SK-N-SH (cell line): ENCODE results near the gene RELT. TPM values are rescaled to one million over a fixed set of nuclear protein-coding genes. Genes with fewer than 3 reads are reported as not detected.

ENCODE experiments used
- CTCF ChIA-PET: fragments of 300-600, 350-600 bp; formaldehyde crosslinking; extraction: SDS; loops from one replicate; lab custom pipeline; 2021; lab: Yijun Ruan, JAX
- POLR2A ChIA-PET: fragments of 350-600 bp; sonication (Branson Sonifier 250); formaldehyde crosslinking; extraction: SDS; loops from one replicate; lab custom pipeline; 2020; ENCODE audit warnings: antibody characterized with exemption, inconsistent platforms; lab: Yijun Ruan, JAX
- DNase-seq: peaks from one replicate; pipeline ENCODE4 v3.0.0; 2012
- H2AFZ ChIP-seq: fragments of 200-600 bp; sonication (generic); 2 replicates; pipeline ENCODE4 v1.8.1; 2016; ENCODE audit warnings: antibody characterized with exemption, mild to moderate bottlenecking, low read depth
- H3F3A ChIP-seq: fragments of 200-600 bp; sonication (generic); replicated peaks from 2 replicates; pipeline ENCODE3; 2016; ENCODE audit warnings: antibody characterized with exemption, mild to moderate bottlenecking; ENCODE audit not compliant: insufficient read depth
- H3K27ac ChIP-seq, 2 experiments: fragments of 200-500 bp in 1 of 2; fragments of 200-600 bp in 1 of 2; sonication (Bioruptor generic) in 1 of 2; sonication (generic), shearing (Covaris generic) in 1 of 2; 2 replicates each; pipeline versions ENCODE4 v1.5.1 to v1.6.1; 2014 to 2016; ENCODE audit warnings: low read depth in 2 of 2, inconsistent platforms in 1 of 2, low read length in 1 of 2, mild to moderate bottlenecking in 1 of 2, mixed read lengths in 1 of 2
- H3K27me3 ChIP-seq: fragments of 200-600 bp; sonication (generic), shearing (Covaris generic); 2 replicates; pipeline ENCODE4 v1.6.1; 2016; ENCODE audit warnings: mixed run types; ENCODE audit not compliant: insufficient read depth
- H3K36me3 ChIP-seq, 2 experiments: fragments of 200-500 bp in 1 of 2; fragments of 200-600 bp in 1 of 2; sonication (Bioruptor generic) in 1 of 2; sonication (generic) in 1 of 2; replicated peaks in 1 of 2; 2 replicates each; pipeline versions ENCODE3 to v1.5.1; 2014 to 2016; ENCODE audit warnings: low read length in 1 of 2, mild to moderate bottlenecking in 1 of 2; ENCODE audit not compliant: insufficient read depth in 2 of 2, control insufficient read depth in 1 of 2
- H3K4me1 ChIP-seq, 2 experiments: fragments of 200-500 bp in 1 of 2; fragments of 200-600 bp in 1 of 2; sonication (Bioruptor generic) in 1 of 2; sonication (generic), shearing (Covaris generic) in 1 of 2; 2 replicates each; pipeline versions ENCODE4 v1.5.1 to v1.6.1; 2014 to 2016; ENCODE audit warnings: low read depth in 1 of 2, low read length in 1 of 2, mixed run types in 1 of 2; ENCODE audit not compliant: insufficient read depth in 2 of 2, control insufficient read depth in 1 of 2
- H3K4me2 ChIP-seq: fragments of 200-600 bp; sonication (generic), shearing (Covaris generic); 2 replicates; pipeline ENCODE4 v1.6.1; 2017; ENCODE audit warnings: mixed run types
- H3K4me3 ChIP-seq, 2 experiments: fragments of 200-500 bp in 1 of 2; fragments of 200-600 bp in 1 of 2; sonication (Bioruptor generic) in 1 of 2; sonication (generic), shearing (Covaris generic) in 1 of 2; 2 replicates each; pipeline versions ENCODE4 v1.5.1 to v1.8.1; 2014 to 2016; ENCODE audit warnings: low read depth in 2 of 2, inconsistent platforms in 1 of 2, low read length in 1 of 2, mild to moderate bottlenecking in 1 of 2, mixed read lengths in 1 of 2, moderate library complexity in 1 of 2
- H3K79me2 ChIP-seq: fragments of 200-600 bp; sonication (generic); 2 replicates; pipeline ENCODE4 v1.8.1; 2017; ENCODE audit warnings: mild to moderate bottlenecking; ENCODE audit not compliant: insufficient read depth
- H3K9ac ChIP-seq: fragments of 200-600 bp; sonication (generic); 2 replicates; pipeline ENCODE4 v1.6.1; 2017; ENCODE audit warnings: mixed run types
- H3K9me2 ChIP-seq: fragments of 200-600 bp; sonication (generic); 2 replicates; pipeline ENCODE4 v1.6.1; 2017; ENCODE audit warnings: mixed run types
- H3K9me3 ChIP-seq: fragments of 200-600 bp; sonication (generic); 2 replicates; pipeline ENCODE4 v1.6.1; 2017; ENCODE audit warnings: mixed run types, mild to moderate bottlenecking, moderate library complexity
- H4K20me1 ChIP-seq: fragments of 200-600 bp; sonication (generic); 2 replicates; pipeline ENCODE4 v1.6.1; 2017; ENCODE audit warnings: mild to moderate bottlenecking, mixed run types; ENCODE audit not compliant: insufficient read depth
- CHD2 ChIP-seq: fragments of 150-350 bp; IDR thresholded peaks from 2 replicates; pipeline ENCODE4 v1.6.1; 2018; ENCODE audit warnings: low read length; ENCODE audit not compliant: partially characterized antibody
- EP300 ChIP-seq, 2 experiments: IDR thresholded peaks; 2 replicates each; pipeline versions ENCODE4 v1.4.0 to v1.6.1; 2012; ENCODE audit warnings: borderline replicate concordance in 1 of 2, low read depth in 1 of 2, low read length in 1 of 2
- IRF3 ChIP-seq: fragments of 150-350 bp; IDR thresholded peaks from 2 replicates; pipeline ENCODE4 v1.6.1; 2016; ENCODE audit warnings: mild to moderate bottlenecking, low read depth, low read length
- MAX ChIP-seq: IDR thresholded peaks from 2 replicates; pipeline ENCODE4 v1.4.0; 2012; ENCODE audit warnings: low read depth
- MEF2A ChIP-seq: IDR thresholded peaks from 2 replicates; pipeline ENCODE4 v1.4.0; 2012; ENCODE audit warnings: low read depth, borderline replicate concordance
- NFIC ChIP-seq: IDR thresholded peaks from 2 replicates; pipeline ENCODE4 v1.4.0; 2012; ENCODE audit warnings: borderline replicate concordance
- PBX3 ChIP-seq: IDR thresholded peaks from 2 replicates; pipeline ENCODE4; 2012
- RAD21 ChIP-seq: IDR thresholded peaks from 2 replicates; pipeline ENCODE4 v1.6.1; 2012; ENCODE audit warnings: mild to moderate bottlenecking, low read length
- TAF1 ChIP-seq: IDR thresholded peaks from 2 replicates; pipeline ENCODE4 v1.6.1; 2012; ENCODE audit warnings: low read depth, mild to moderate bottlenecking, low read length, moderate library complexity, borderline replicate concordance
- TEAD4 ChIP-seq: IDR thresholded peaks from 2 replicates; pipeline ENCODE4 v1.4.0; 2012; ENCODE audit warnings: mild to moderate bottlenecking, borderline replicate concordance; ENCODE audit not compliant: insufficient read depth
- YY1 ChIP-seq: IDR thresholded peaks from 2 replicates; pipeline ENCODE4 v1.4.0; 2012; ENCODE audit warnings: low read depth, mild to moderate bottlenecking
- WGBS: methylation state at CpG from one replicate; pipeline ENCODE4 v1.1.6; 2017; ENCODE audit warnings: low lambda C conversion rate; 5-methylcytosine and 5-hydroxymethylcytosine counted together
- polyA plus RNA-seq, 3 experiments: library from polyadenylated mRNA; depleted of rRNA; stranded (reverse); fragments of >200 nt; gene quantifications; 2 replicates each; pipeline ENCODE4 v1.2.3, GENCODE V29; 2012

RELT gene
- polyA plus RNA-seq, 1 of the 3 experiments (the other 2 are of a cell fraction), result 4.3 TPM

GRCh38 chr11:73426219-73426850 is 50.1 kb downstream of the RELT start:
- Histone ChIP-seq H2AFZ (no peak overlapping the region), H3K9me2 (no peaks in the 10 kb centered on the region), H3K9me3 (no peaks in the 10 kb centered on the region), H4K20me1 (no peaks in the 10 kb centered on the region), H3K79me2 (0 out of 2 replicates have a peak, but pooled peaks cover 3% of the 10 kb centered on the region), H3K4me1 (peaks cover 13 to 30% of the 10 kb centered on the region in 2 experiments), H3K36me3 (no peaks in the 10 kb centered on the region), H3K27me3 (no peaks in the 10 kb centered on the region), H3K4me2 (peak overlapping the region; percentile 20; the same call in 1 of the 2 replicates), H3K4me3 (no peak overlapping the region), H3K9ac (peak overlapping the region; percentile 7; the same call in 1 of the 2 replicates), H3F3A (peaks cover 27% of the 10 kb centered on the region), H3K27ac (peak overlapping the region; percentile 18 to 57; a peak in 3 of 4 replicates)
- ChIA-PET CTCF (interaction anchor here (0.8 to 0.9 kb wide), 2 partner anchors 50 to 52 kb away, joined by 3 read pairs; partner anchors contain the start of gene RELT), POLR2A (no interaction called here)
- 94% methylated on average over 2 of the region's 2 CpGs for WGBS
- TF ChIP-seq YY1 (no peak), MAX (no peak), TAF1 (no peak), MEF2A (peak; percentile 52; the same call in 1 of the 2 replicates), RAD21 (no peak), PBX3 (no peak), NFIC (no peak), TEAD4 (no peak)
- DNase-seq, result no peak

- H3K9me2 ChIP-seq, result no peaks in the 10 kb centered on the region
- no peak overlapping the region for H3K4me2 ChIP-seq
- H3K9ac ChIP-seq, result no peak overlapping the region
- peaks cover 40% of the 10 kb centered on the region for H3F3A ChIP-seq
- ChIA-PET POLR2A (no interaction called here), CTCF (interaction anchor here (1.1 kb wide), 1 partner anchor 35 kb away, joined by 3 read pairs; no protein-coding TSS in a partner anchor)
- no peak overlapping the region for H2AFZ ChIP-seq
- no peak overlapping the region for H3K4me3 ChIP-seq
- H3K36me3 ChIP-seq, result peaks cover 0 to 4% of the 10 kb centered on the region in 2 experiments
- TF ChIP-seq EP300 (IDR thresholded peaks at IDR 0.05; ENCODE audit: borderline replicate concordance in 1 of 2, low read depth in 1 of 2, low read length in 1 of 2), result no peak
- TF ChIP-seq IRF3, result no peak
- no peak for TF ChIP-seq CHD2
- no peaks in the 10 kb centered on the region for H3K9me3 ChIP-seq
- 0 out of 2 replicates have a peak, but pooled peaks cover 3% of the 10 kb centered on the region for H3K79me2 ChIP-seq
- H3K27me3 ChIP-seq, result no peaks in the 10 kb centered on the region
- peaks cover 7 to 30% of the 10 kb centered on the region in 2 experiments; a peak in 3 of 4 replicates for H3K4me1 ChIP-seq
- peak overlapping the region in 1 of 2 experiments; percentile 95; a peak in 2 of 4 replicates for H3K27ac ChIP-seq
- no peak for DNase-seq
- no peaks in the 10 kb centered on the region for H4K20me1 ChIP-seq
Observed at GRCh38 chr11:73428227-73428626, 52.0 kb downstream of the RELT start.
